H9 (cell line): ENCODE results near the gene C20orf173. TPM values are rescaled to one million over a fixed set of nuclear protein-coding genes. Genes with fewer than 3 reads are reported as not detected.

ENCODE experiments used
- DNase-seq: peaks from one replicate; pipeline ENCODE4 v3.0.0-alpha.2; 2017
- H2AFZ ChIP-seq: one replicate; pipeline ENCODE4 v1.6.1; 2013; ENCODE audit warnings: mild to moderate bottlenecking, low read length, control low read depth, moderate library complexity
- H2AK5ac ChIP-seq: 2 replicates; pipeline ENCODE4 v1.6.1; 2013; ENCODE audit warnings: low read length, control low read depth, mixed read lengths; ENCODE audit not compliant: insufficient read length
- H2BK120ac ChIP-seq: one replicate; pipeline ENCODE4 v1.6.1; 2013; ENCODE audit warnings: low read depth, mild to moderate bottlenecking, low read length, control low read depth, inconsistent platforms; ENCODE audit not compliant: poor library complexity, severe bottlenecking
- H2BK12ac ChIP-seq: 2 replicates; pipeline ENCODE4 v1.6.1; 2013; ENCODE audit warnings: low read length, control low read depth, mixed read lengths, low read depth; ENCODE audit not compliant: insufficient read length
- H2BK15ac ChIP-seq: 2 replicates; pipeline ENCODE4 v1.6.1; 2013; ENCODE audit warnings: low read depth, low read length, control low read depth
- H2BK20ac ChIP-seq: one replicate; pipeline ENCODE4 v1.6.1; 2013; ENCODE audit warnings: low read depth, mild to moderate bottlenecking, low read length, control low read depth, inconsistent platforms; ENCODE audit not compliant: poor library complexity, severe bottlenecking
- H2BK5ac ChIP-seq: 2 replicates; pipeline ENCODE4 v1.6.1; 2013; ENCODE audit warnings: low read length, control low read depth, mixed read lengths; ENCODE audit not compliant: insufficient read length
- H3K14ac ChIP-seq: 2 replicates; pipeline ENCODE4 v1.6.1; 2013; ENCODE audit warnings: low read length, control low read depth; ENCODE audit not compliant: insufficient read depth
- H3K18ac ChIP-seq: 2 replicates; pipeline ENCODE4 v1.6.1; 2013; ENCODE audit warnings: low read depth, mild to moderate bottlenecking, mixed read lengths, low read length, control low read depth; ENCODE audit not compliant: insufficient read length
- H3K23ac ChIP-seq: 2 replicates; pipeline ENCODE4 v1.6.1; 2013; ENCODE audit warnings: low read length, control low read depth, mixed read lengths, low read depth; ENCODE audit not compliant: insufficient read length
- H3K23me2 ChIP-seq: 2 replicates; pipeline ENCODE4 v1.6.1; 2013; ENCODE audit warnings: low read depth, mild to moderate bottlenecking, mixed read lengths, low read length, control low read depth; ENCODE audit not compliant: insufficient read length, poor library complexity, severe bottlenecking
- H3K27ac ChIP-seq: 2 replicates; pipeline ENCODE4 v1.5.1; 2013; ENCODE audit warnings: low read length, control low read depth, mixed read lengths, low read depth; ENCODE audit not compliant: insufficient read length
- H3K27me3 ChIP-seq: 2 replicates; pipeline ENCODE4 v1.6.1; 2013; ENCODE audit warnings: low read length, control low read depth, inconsistent platforms; ENCODE audit not compliant: insufficient read depth
- H3K4ac ChIP-seq: 2 replicates; pipeline ENCODE4 v1.6.1; 2013; ENCODE audit warnings: low read depth, mild to moderate bottlenecking, control low read depth, inconsistent platforms, low read length, moderate library complexity
- H3K4me1 ChIP-seq: 2 replicates; pipeline ENCODE4 v1.6.1; 2013; ENCODE audit warnings: low read length, control low read depth, inconsistent platforms; ENCODE audit not compliant: insufficient read depth
- H3K4me2 ChIP-seq: 2 replicates; pipeline ENCODE4 v1.6.1; 2013; ENCODE audit warnings: low read length, control low read depth, mixed read lengths; ENCODE audit not compliant: insufficient read length, insufficient read depth
- H3K56ac ChIP-seq: 2 replicates; pipeline ENCODE4 v1.6.1; 2013; ENCODE audit warnings: low read depth, mild to moderate bottlenecking, mixed read lengths, low read length, control low read depth; ENCODE audit not compliant: insufficient read length
- H3K79me1 ChIP-seq: 2 replicates; pipeline ENCODE4 v1.6.1; 2013; ENCODE audit warnings: low read depth, mild to moderate bottlenecking, moderate library complexity, low read length, control low read depth, inconsistent platforms; ENCODE audit not compliant: insufficient read depth, poor library complexity, severe bottlenecking
- H3K79me2 ChIP-seq: 2 replicates; pipeline ENCODE4 v1.6.1; 2013; ENCODE audit warnings: low read length, control low read depth, inconsistent platforms; ENCODE audit not compliant: insufficient read depth
- H3K9ac ChIP-seq: 2 replicates; pipeline ENCODE4 v1.6.1; 2013; ENCODE audit warnings: low read length, control low read depth, mixed read lengths; ENCODE audit not compliant: insufficient read length; ENCODE audit errors: extremely low read depth
- H3K9me3 ChIP-seq: one replicate; pipeline ENCODE4 v1.6.1; 2013; ENCODE audit warnings: low read depth, low read length, inconsistent platforms; ENCODE audit not compliant: control insufficient read depth
- H3T11ph ChIP-seq: one replicate; pipeline ENCODE4 v1.6.1; 2013; ENCODE audit warnings: mild to moderate bottlenecking, low read length, control low read depth, inconsistent platforms
- H4K20me1 ChIP-seq: one replicate; pipeline ENCODE4 v1.6.1; 2013; ENCODE audit not compliant: control insufficient read depth, insufficient read length, insufficient read depth
- H4K5ac ChIP-seq: 2 replicates; pipeline ENCODE4 v1.6.1; 2013; ENCODE audit warnings: low read depth, mild to moderate bottlenecking, mixed read lengths, low read length, control low read depth; ENCODE audit not compliant: insufficient read length
- H4K8ac ChIP-seq: replicated peaks from 2 replicates; pipeline ENCODE4 v1.6.1; 2013; ENCODE audit warnings: low read length, control low read depth, mixed read lengths, low read depth; ENCODE audit not compliant: insufficient read length
- H4K91ac ChIP-seq: 2 replicates; pipeline ENCODE4 v1.6.1; 2013; ENCODE audit warnings: low read depth, mild to moderate bottlenecking, moderate library complexity, mixed read lengths, low read length, control low read depth; ENCODE audit not compliant: insufficient read length
- H3K27ac Mint-ChIP-seq, 3 experiments: 2 replicates in 2 of 3; 3 replicates in 1 of 3; pipeline ENCODE4 v1.8.0; 2020 to 2021; ENCODE audit warnings: mixed read lengths in 3 of 3, mild to moderate bottlenecking in 1 of 3, moderate library complexity in 1 of 3
- H3K27me3 Mint-ChIP-seq: 2 replicates; pipeline ENCODE4 v1.8.0; 2021; ENCODE audit warnings: low read depth, mild to moderate bottlenecking, moderate library complexity, mixed read lengths
- H3K36me3 Mint-ChIP-seq, 3 experiments: 2 replicates in 2 of 3; 3 replicates in 1 of 3; pipeline ENCODE4 v1.8.0; 2020 to 2021; ENCODE audit warnings: low read depth in 3 of 3, mixed read lengths in 3 of 3; ENCODE audit not compliant: insufficient read depth in 1 of 3
- H3K4me1 Mint-ChIP-seq, 2 experiments: 2 replicates each; pipeline ENCODE4 v1.8.0; 2020; ENCODE audit warnings: mixed read lengths in 2 of 2
- H3K4me3 Mint-ChIP-seq, 2 experiments: 2 replicates in 1 of 2; 3 replicates in 1 of 2; pipeline ENCODE4 v1.8.0; 2020 to 2021; ENCODE audit warnings: mild to moderate bottlenecking in 2 of 2, mixed read lengths in 2 of 2, moderate library complexity in 1 of 2
- H3K9me3 Mint-ChIP-seq, 2 experiments: 2 replicates in 1 of 2; 3 replicates in 1 of 2; pipeline ENCODE4 v1.8.0; 2020; ENCODE audit warnings: mild to moderate bottlenecking in 2 of 2, mixed read lengths in 2 of 2, moderate library complexity in 1 of 2
- WGBS: extraction: QIAGEN DNeasy Blood & Tissue Kit; methylation state at CpG from one replicate; pipeline ENCODE4 v1.1.7; 2013; ENCODE audit warnings: missing lambda C conversion rate, low lambda C conversion rate, mixed read lengths; ENCODE audit not compliant: insufficient read length; ENCODE audit errors: extremely low coverage; 5-methylcytosine and 5-hydroxymethylcytosine counted together
- total RNA-seq: library from RNA; stranded (reverse); gene quantifications from 2 replicates; pipeline ENCODE4 v1.2.1, GENCODE V29; 2021
- TF ChIP-seq, protein P1 (sequence below): fragments of 200-600 bp; sonication (generic); conservative IDR thresholded peaks from 3 replicates; pipeline ENCODE4 v1.8.0; 2021; ENCODE audit warnings: antibody characterized with exemption, mild to moderate bottlenecking

C20orf173 gene
- total RNA-seq, 1 experiment from 2014 or later = not detected

DNA sequence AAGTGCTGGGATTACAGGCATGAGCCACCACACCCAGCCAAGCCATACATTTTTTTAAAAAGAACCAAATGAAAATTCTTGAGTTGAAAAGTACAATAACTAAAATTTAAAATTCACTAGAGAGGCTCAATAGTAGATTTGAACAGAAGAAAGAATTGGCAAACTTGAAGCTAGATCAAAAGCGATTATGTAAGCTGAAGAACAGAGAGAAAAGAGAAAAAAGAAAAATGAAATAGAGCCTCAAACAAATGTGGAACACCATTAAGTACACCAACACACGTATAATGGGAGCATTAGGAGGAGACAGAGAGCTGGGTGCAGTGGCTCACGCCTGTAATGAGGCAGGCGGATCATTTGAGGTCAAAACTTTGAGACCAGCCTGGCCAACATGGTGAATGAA is 43.4 kb upstream of the C20orf173 start:
- peaks cover 0 to 10% (median 1%) of the 10 kb centered on the region in 3 experiments; a peak in 4 of 7 replicates for H3K36me3 Mint-ChIP-seq
- Histone ChIP-seq H3K18ac (no peak overlapping the region), H3K9me3 (no peaks in the 10 kb centered on the region), H2BK15ac (no peak overlapping the region), H3K4me2 (no peak overlapping the region), H3K56ac (no peak overlapping the region), H3K4ac (no peak overlapping the region), H3K23me2 (no peaks in the 10 kb centered on the region), H3K79me1 (no peaks in the 10 kb centered on the region), H3K4me1 (no peaks in the 10 kb centered on the region), H3K23ac (no peak overlapping the region), H2AK5ac (no peak overlapping the region), H3T11ph (no peak overlapping the region), H4K20me1 (no peaks in the 10 kb centered on the region), H3K79me2 (no peaks in the 10 kb centered on the region), H4K5ac (no peak overlapping the region), H2AFZ (no peak overlapping the region), H2BK120ac (no peak overlapping the region), H2BK5ac (no peak overlapping the region), H3K14ac (no peak overlapping the region), H4K91ac (no peak overlapping the region), H2BK20ac (no peak overlapping the region), H2BK12ac (no peak overlapping the region), H3K27ac (no peak overlapping the region), H4K8ac (no peak overlapping the region), H3K9ac (no peak overlapping the region), H3K27me3 (no peaks in the 10 kb centered on the region)
- TF ChIP-seq, protein P1, sequence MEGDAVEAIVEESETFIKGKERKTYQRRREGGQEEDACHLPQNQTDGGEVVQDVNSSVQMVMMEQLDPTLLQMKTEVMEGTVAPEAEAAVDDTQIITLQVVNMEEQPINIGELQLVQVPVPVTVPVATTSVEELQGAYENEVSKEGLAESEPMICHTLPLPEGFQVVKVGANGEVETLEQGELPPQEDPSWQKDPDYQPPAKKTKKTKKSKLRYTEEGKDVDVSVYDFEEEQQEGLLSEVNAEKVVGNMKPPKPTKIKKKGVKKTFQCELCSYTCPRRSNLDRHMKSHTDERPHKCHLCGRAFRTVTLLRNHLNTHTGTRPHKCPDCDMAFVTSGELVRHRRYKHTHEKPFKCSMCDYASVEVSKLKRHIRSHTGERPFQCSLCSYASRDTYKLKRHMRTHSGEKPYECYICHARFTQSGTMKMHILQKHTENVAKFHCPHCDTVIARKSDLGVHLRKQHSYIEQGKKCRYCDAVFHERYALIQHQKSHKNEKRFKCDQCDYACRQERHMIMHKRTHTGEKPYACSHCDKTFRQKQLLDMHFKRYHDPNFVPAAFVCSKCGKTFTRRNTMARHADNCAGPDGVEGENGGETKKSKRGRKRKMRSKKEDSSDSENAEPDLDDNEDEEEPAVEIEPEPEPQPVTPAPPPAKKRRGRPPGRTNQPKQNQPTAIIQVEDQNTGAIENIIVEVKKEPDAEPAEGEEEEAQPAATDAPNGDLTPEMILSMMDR = no peak
- WGBS = no CpG with 5 or more reads among the region's 4 CpGs
- peaks cover 0 to 4% of the 10 kb centered on the region in 2 experiments; a peak in 2 of 4 replicates for H3K4me1 Mint-ChIP-seq
- peaks cover 4% of the 10 kb centered on the region for H3K27me3 Mint-ChIP-seq
- DNase-seq = no peak
- H3K4me3 Mint-ChIP-seq = no peak overlapping the region
- peaks cover 6 to 8% of the 10 kb centered on the region in 2 experiments; a peak in 3 of 5 replicates for H3K9me3 Mint-ChIP-seq
- H3K27ac Mint-ChIP-seq = no peak overlapping the region
